GM15510 (cell line): ENCODE results near the gene TMEM151B.

Experiments
- POLR2A ChIP-seq: IDR thresholded peaks from 3 replicates; pipeline ENCODE4 v1.6.1; 2011; ENCODE audit warnings: borderline replicate concordance; ENCODE audit not compliant: insufficient read length; ENCODE audit errors: extremely low read depth

Gene TMEM151B

DNA sequence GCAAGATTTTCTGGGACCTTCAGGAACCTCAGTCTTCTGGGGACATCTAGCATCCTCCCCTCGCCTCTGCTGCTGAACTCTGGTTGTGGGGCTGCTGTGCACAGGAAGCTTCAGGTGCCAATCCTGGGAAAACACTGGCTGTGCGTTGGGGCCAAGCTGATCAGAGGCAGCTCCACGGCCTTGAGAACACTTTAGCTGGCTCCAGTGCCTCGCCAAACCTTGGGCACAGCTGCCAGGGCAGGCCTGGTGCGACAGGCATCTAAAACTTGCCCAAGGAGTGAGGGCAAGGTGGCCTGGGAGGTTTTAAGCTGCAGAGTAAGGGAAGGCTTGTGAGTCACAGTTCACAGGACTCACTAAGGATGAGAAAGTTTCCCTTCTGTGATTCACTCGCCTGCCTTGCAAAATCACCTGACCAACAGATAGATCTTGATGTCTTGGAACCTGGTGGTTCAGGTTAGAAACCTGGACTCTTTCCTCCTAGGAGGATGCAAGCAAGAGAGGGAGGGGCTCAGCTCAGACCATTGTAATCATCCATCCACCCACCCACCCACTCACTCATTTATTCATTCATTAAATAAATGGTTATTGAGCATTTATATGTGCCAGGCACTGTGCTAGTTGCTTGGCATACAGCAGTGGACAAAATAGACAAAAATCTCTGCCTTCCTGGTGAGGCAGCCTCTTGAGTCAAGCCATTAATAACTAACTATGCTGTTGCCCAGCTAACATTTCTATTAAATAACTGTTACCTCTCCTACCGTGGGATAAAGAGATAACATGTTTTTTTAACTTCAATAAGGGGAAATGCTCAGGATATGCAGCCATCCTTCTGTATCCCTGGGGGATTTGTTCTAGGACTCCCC lies 69.7 kb downstream of the TMEM151B start:
- no peak for TF ChIP-seq POLR2A

DNA sequence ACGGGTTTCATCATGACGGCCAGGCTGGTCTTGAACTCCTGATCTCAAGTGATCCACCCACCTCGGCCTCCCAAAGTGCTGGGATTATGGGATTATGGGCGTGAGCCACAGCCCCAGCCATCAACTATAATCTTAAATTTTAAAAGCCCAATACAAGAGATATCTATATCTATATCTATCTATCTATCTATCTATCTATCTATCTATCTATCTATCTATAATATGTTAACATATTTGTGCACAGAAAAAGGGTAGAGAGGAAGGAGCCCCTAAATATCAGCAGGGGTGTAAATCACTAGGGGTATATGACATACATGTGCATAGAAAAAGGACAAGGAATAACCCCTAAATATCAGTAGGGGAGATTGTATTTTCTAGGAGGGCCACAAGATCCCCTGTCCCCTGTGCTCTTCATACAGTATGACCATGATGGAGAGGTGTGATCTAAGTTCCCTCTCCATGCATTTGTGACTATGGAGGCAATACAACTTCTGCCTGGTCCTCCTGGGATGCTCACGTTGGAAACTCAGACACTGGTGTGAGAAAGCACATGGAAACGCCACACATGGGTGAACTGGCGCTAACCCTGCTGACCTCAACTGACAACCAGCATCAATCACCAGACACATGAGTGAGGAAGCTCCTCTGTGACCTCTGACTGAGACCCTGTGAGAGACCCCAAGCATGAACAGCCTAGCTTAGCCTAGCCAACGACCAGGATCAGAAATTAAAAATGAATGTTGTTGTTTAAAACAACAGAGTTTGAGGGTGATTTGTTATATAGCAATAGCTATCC lies 71.0 kb downstream of the TMEM151B start:
- no peak for TF ChIP-seq POLR2A

DNA sequence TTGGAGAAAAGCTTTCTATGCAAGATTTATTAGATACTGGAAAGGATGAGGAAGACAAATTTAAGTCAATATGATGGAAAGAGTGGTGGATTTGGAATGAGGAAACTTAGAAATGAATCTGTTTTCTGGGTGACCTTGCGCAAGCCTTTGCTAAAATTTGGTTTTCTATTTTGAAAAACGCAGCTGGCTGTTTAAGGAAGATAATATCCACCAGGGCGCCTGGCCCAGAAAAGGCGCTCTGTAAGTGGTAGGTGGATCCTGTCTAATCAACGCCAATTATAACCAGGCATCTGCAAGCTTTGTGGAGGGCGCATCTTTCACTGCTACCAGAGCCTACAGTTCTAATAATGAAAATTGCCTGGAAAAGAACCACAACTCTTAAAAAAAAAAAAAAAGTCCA lies 71.8 kb downstream of the TMEM151B start:
- no peak for TF ChIP-seq POLR2A

DNA sequence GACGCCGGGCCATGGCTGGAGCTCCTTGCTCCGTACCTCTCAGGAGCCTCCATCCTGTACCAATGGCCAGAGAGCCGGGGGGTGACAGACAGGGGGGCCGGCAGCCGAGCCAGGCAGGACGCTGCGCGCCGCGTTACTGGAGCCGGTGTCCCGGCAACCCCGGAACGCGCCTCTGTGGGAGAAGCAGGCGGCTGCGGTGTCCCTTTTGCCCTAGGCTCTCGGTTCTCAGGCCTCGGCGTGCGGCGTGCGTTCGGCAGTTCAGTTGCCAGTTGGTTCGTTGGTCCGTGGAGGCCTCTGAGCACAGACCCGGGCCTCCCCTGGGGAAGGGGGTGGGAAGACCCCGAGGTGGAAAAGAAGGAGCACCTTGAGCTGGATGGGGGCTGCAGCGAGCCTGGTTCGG lies 72.2 kb downstream of the TMEM151B start, which contains the start of gene SPATS1:
TSS of gene SPATS1 (plus strand) at position 162 of the 400 bp plus-strand sequence. CDS start 446 bp downstream, outside the sequence.
- no peak for TF ChIP-seq POLR2A

DNA sequence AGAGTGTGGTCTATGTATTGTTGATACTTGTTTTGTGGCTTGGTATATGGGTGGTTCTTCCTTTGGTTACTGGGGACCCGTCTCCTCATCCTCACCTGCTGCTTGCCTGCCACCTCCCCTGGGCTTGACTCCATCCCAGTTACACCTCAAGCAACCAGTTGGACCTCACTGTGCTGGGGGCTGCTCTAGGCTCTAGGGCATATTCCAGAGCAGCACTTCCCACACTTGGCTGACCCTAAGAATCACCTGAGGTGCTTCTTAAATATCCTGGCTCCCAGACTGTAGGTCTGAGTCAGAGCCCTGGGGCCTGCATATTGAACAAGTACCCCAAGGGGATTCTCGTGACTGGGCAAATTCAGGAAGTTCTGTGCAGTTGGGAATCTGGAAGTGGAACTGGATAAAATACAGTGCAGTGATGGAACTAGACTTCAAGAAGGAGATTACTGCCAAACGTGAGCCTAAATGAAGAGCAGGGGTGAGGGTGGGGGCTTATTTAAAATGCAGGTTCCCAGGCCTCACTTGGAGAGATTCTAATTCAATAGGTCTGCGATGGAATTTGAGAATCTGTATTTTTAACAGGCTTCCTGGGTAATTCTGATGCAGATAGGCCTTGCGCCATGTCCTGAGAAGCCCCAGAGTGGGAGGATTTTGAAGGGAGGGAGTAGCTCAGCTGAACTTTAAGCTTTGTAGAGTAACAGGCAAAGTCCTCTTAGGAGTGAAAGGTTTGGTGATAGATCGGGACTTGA lies 79.8 kb downstream of the TMEM151B start:
- TF ChIP-seq POLR2A, result no peak

DNA sequence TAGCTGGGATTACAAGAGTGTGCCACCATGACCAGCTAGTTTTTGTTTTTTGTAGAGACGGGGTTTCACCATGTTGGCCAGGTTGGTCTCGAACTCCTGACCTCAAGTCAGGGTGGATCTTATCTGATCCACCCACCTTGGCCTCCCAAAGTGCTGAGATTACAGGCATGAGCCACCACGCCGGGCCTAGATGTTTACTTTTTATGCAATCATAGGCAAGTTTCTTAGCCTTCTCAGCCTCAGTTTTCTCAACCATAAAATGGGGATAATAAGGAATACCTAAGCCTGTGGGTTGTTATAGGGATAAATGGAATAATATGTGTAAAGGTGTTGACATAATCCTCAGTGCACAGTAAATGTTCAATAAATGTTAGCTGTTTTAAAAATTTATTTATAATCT lies 82.0 kb downstream of the TMEM151B start:
- TF ChIP-seq POLR2A, result no peak

DNA sequence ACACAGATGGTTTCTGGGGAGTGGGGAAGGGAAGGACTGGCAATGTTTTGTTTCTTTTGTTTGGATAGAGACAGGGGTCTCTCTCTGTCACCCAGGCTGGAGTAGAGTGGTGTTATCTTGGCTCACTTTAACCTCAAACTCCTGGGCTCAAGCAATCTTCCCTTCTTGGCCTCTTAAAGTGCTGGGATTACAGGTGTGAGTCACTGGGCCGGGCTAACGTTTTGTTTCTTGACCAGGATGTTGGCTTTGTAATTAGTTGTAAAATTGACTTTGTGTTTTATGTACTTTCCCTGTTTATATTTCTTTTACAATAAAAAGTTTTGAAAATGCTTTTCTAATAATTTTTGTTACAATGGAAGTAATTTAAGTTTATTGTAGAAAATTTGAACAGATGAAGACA lies 83.1 kb downstream of the TMEM151B start:
- no peak for TF ChIP-seq POLR2A

DNA sequence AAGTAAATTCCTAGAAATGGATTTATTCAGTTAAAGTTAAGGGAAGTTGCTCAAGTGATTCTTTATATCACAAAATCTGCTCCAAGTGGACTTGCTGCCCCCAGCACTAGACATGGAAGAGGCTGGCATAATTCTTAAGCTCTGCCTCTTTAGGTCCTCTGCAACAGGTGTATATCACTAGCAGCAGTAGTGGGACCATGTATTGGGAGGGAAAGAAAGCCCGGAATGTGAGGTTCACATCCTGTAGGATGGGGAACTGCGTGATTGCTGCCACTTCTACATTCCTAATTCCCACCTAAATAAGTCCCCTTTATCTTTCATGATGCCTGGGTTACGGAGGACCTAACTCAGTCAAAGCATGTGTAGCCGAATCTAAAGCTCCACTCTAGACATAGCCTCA lies 85.4 kb downstream of the TMEM151B start:
- TF ChIP-seq POLR2A, result no peak

DNA sequence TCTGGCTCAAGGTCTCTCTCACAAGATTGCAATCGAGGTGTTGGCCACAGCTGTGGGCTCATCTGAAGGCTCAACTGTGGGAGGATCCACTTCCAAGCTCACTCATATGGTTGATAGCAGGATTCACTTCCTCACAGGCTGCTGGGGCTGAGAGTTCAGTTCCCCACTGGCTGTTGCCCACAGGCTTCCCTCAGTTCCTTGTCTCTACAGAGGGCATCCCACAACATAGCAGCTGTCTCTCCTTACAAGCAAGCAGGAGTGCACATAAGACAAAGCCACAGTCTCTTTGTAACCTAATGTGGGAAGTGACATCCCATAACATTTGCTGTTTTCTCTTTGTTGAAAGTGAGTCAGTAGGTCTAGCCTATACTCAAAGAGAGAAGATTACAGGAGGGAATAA lies 86.2 kb downstream of the TMEM151B start:
- TF ChIP-seq POLR2A, result no peak
